Gastrocnemius medialis (tissue), 4 donors: ENCODE measurements around the gene EPB41L4B. TPM values are rescaled to one million over a fixed set of nuclear protein-coding genes. Genes with fewer than 3 reads are reported as not detected.

Experiments
- ATAC-seq, 2 donors: fragments of 150-250 bp; one replicate each; pipeline ENCODE4 v1.9.1; 2016
- DNase-seq, 2 donors: peaks; one replicate each; pipeline ENCODE4 v3.0.0-alpha.2; 2019
- H3K27ac ChIP-seq, 4 donors: fragments of 200-600 bp; sonication (generic); 1 replicate in 1 of 4; 2 replicates in 3 of 4; pipeline ENCODE4 v1.5.1; 2016 to 2018; ENCODE audit warnings: mild to moderate bottlenecking in 2 of 4, moderate library complexity in 1 of 4
- H3K27me3 ChIP-seq, 3 donors: fragments of 200-600 bp; sonication (generic) in 2 of 3; 1 replicate in 1 of 3; 2 replicates in 2 of 3; pipeline versions ENCODE4 v1.5.1 to v1.6.0; 2016 to 2019; ENCODE audit warnings: mild to moderate bottlenecking in 1 of 3, moderate library complexity in 1 of 3
- H3K36me3 ChIP-seq, 2 donors: fragments of 200-600 bp; sonication (generic) in 1 of 2; one replicate each; pipeline ENCODE4 v1.5.1; 2017 to 2018
- H3K4me1 ChIP-seq, 2 donors: fragments of 200-600 bp; sonication (generic) in 1 of 2; one replicate each; pipeline ENCODE4 v1.5.1; 2016 to 2017; ENCODE audit warnings: mild to moderate bottlenecking in 2 of 2
- H3K4me3 ChIP-seq, 4 donors: fragments of 200-600 bp; sonication (generic) in 3 of 4; 1 replicate in 1 of 4; 2 replicates in 3 of 4; pipeline ENCODE4 v1.5.1; 2016 to 2019; ENCODE audit warnings: mild to moderate bottlenecking in 2 of 4
- H3K9me3 ChIP-seq, 3 donors: fragments of 200-600 bp; sonication (generic) in 2 of 3; 1 replicate in 1 of 3; 2 replicates in 2 of 3; pipeline ENCODE4 v1.5.1; 2016 to 2019
- POLR2A ChIP-seq, 2 donors: fragments of 450-650 bp; IDR thresholded peaks; one replicate each; pipeline ENCODE4 v1.6.1; 2017; ENCODE audit warnings: antibody characterized with exemption in 2 of 2, mild to moderate bottlenecking in 2 of 2, moderate library complexity in 2 of 2
- in situ Hi-C, 4 donors: fragments of 200-750 bp; cut with MboI; loops; one replicate each; pipeline versions ENCODE4 v1.15.0 to v1.8.0; 2017; ENCODE audit warnings: low sequenced_read_pairs in 4 of 4
- intact Hi-C: fragments of 100-400 bp; cut with DNase I; formaldehyde crosslinking; loops from one replicate; pipeline ENCODE4 v1.15.1; 2023; ENCODE audit warnings: low total_unique reads
- total RNA-seq, 4 donors: library from RNA; depleted of rRNA; stranded (reverse); fragments of >200 nt; gene quantifications; one replicate each; pipeline versions ENCODE4 v1.1.0 to v1.2.3, GENCODE V29; 2016
- TF ChIP-seq, protein P1 (sequence below), 5 experiments: fragments of 450-650 bp in 3 of 5; fragments of 200-600 bp in 2 of 5; sonication (generic) in 2 of 5; IDR thresholded peaks in 4 of 5; conservative IDR thresholded peaks in 1 of 5; 1 replicate in 4 of 5; 2 replicates in 1 of 5; pipeline ENCODE4 v1.5.1; 2016 to 2019; ENCODE audit warnings: antibody characterized with exemption in 5 of 5, mild to moderate bottlenecking in 3 of 5, moderate library complexity in 3 of 5

EPB41L4B gene
- total RNA-seq, 4 donors from 2014 or later: 3.8 to 6.9 (median 6.1) TPM

DNA sequence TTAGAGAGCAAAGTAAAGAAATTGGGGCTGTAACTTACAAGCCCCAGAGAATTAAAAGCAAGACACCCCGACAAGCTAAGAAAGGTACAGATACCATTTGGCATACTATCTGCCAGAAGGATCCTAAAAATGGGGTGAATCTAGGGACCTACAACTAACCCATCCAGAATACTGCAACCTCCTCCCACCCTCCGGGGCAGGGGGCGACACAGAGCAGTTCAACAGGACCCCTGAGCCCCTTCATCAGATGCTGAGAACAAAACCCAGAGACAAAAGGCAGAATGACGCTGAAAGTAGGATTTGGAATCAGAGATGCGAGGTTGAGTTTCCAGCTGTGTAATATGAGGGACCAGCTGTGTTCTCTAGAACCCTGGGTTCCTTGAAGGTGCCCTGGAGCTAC lies 71.2 kb downstream of the EPB41L4B start:
- no peak overlapping the region for H3K4me3 ChIP-seq
- H3K27ac ChIP-seq: no peak overlapping the region
- peaks cover 0 to 10% of the 10 kb centered on the region in 2 donors for H3K4me1 ChIP-seq
- in situ Hi-C loops (loop anchor here (5.0 to 10.0 kb wide), 2 partner anchors 68 to 75 kb away; partner anchors contain the start of gene EPB41L4B (in 1 of the 4)), intact Hi-C loops (loop anchor here (10.0 kb wide), 1 partner anchor 265 kb away; no protein-coding TSS in a partner anchor)
- H3K36me3 ChIP-seq: no peaks in the 10 kb centered on the region
- ATAC-seq: no peak
- TF ChIP-seq POLR2A (IDR thresholded peaks at IDR 0.05): no peak
- TF ChIP-seq, protein P1, sequence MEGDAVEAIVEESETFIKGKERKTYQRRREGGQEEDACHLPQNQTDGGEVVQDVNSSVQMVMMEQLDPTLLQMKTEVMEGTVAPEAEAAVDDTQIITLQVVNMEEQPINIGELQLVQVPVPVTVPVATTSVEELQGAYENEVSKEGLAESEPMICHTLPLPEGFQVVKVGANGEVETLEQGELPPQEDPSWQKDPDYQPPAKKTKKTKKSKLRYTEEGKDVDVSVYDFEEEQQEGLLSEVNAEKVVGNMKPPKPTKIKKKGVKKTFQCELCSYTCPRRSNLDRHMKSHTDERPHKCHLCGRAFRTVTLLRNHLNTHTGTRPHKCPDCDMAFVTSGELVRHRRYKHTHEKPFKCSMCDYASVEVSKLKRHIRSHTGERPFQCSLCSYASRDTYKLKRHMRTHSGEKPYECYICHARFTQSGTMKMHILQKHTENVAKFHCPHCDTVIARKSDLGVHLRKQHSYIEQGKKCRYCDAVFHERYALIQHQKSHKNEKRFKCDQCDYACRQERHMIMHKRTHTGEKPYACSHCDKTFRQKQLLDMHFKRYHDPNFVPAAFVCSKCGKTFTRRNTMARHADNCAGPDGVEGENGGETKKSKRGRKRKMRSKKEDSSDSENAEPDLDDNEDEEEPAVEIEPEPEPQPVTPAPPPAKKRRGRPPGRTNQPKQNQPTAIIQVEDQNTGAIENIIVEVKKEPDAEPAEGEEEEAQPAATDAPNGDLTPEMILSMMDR (IDR thresholded peaks at IDR 0.05 in 4 of 5, conservative IDR thresholded peaks at IDR 0.05 in 1 of 5): no peak
- no peak for DNase-seq
- H3K27me3 ChIP-seq: no peaks in the 10 kb centered on the region
- no peaks in the 10 kb centered on the region for H3K9me3 ChIP-seq

DNA sequence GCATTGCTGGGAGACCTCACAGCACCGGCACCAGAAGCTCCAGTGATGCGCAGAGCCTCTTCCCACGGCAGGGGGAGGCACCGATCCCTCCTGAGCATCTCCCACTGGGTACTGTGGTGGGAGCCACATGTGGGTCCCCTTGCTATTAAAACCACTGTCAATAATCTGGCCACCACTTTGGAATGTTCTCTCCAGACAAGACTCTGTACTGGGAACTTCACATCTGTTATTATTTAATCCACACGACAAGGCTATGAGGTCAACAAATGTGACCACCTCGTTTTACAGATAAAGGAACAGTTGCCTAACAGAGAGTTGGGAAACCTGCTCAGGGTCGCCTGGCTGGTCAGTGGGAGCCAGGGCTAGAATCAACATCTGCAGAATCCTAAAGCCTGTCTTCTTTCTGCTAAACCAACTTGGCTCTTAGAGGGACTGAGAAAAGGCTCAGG lies 72.7 kb downstream of the EPB41L4B start:
- ATAC-seq (no peak), DNase-seq (no peak)
- in situ Hi-C loops: loop anchor here (5.0 to 10.0 kb wide), 2 partner anchors 69 to 77 kb away; partner anchors contain the start of gene EPB41L4B (in 1 of the 4)
- Histone ChIP-seq H3K9me3 (no peaks in the 10 kb centered on the region), H3K36me3 (no peaks in the 10 kb centered on the region), H3K27ac (peak overlapping the region in 1 of 4 donors; percentile 24), H3K4me3 (no peak overlapping the region), H3K4me1 (peaks cover 0 to 11% of the 10 kb centered on the region in 2 donors), H3K27me3 (no peaks in the 10 kb centered on the region)
- intact Hi-C loops: loop anchor here (10.0 kb wide), 1 partner anchor 267 kb away; no protein-coding TSS in a partner anchor
- TF ChIP-seq, protein P1 (IDR thresholded peaks at IDR 0.05 in 4 of 5, conservative IDR thresholded peaks at IDR 0.05 in 1 of 5): no peak
- TF ChIP-seq POLR2A (IDR thresholded peaks at IDR 0.05): no peak

DNA sequence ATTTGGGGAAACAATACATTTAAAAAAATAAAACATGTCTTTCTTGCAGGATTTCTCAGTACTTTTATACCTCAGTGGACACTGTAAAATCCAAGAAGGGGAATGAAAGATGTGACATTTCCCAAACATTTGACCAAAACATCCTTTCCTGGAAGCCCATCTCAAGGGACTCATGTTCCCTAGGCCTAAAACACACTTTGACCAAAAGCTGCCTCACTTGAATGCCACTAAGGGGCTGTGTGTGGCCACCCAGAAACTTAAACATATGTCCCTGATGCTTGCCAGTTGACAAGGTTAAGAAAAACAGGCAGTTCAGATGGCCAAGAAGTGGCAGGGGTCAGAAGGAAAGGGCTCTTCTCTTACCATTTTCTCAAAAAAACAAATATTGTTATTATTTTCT lies 73.6 kb downstream of the EPB41L4B start:
- TF ChIP-seq POLR2A (IDR thresholded peaks at IDR 0.05): no peak
- TF ChIP-seq, protein P1 (IDR thresholded peaks at IDR 0.05 in 4 of 5, conservative IDR thresholded peaks at IDR 0.05 in 1 of 5): no peak
- intact Hi-C loops (loop anchor here (10.0 kb wide), 1 partner anchor 268 kb away; no protein-coding TSS in a partner anchor), in situ Hi-C loops (loop anchor here (5.0 to 10.0 kb wide), 2 partner anchors 70 to 78 kb away; partner anchors contain the start of gene EPB41L4B (in 1 of the 4))
- Histone ChIP-seq H3K4me1 (peaks cover 0 to 11% of the 10 kb centered on the region in 2 donors), H3K36me3 (no peaks in the 10 kb centered on the region), H3K4me3 (no peak overlapping the region), H3K27ac (no peak overlapping the region), H3K27me3 (no peaks in the 10 kb centered on the region), H3K9me3 (no peaks in the 10 kb centered on the region)
- ATAC-seq (no peak), DNase-seq (no peak)

DNA sequence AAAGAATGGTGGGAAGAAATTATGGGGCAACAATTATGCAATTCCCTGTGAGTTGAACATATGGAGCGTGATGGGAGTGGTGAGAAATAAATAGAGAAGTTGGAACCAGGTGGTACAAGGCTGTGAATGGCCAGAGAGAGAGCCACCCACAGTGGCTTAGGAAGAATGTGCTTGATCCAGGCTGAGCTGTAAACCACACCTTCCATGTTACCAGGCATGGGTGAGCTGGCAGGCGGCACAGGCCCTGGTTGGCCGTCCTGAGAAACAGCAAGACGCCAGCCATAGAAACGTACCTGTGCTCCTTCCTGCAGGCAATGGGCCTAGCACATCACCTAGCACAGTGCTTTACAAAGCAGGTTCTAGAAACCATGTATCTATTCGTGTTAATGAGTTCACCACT lies 74.3 kb downstream of the EPB41L4B start:
- TF ChIP-seq, protein P1 (IDR thresholded peaks at IDR 0.05 in 4 of 5, conservative IDR thresholded peaks at IDR 0.05 in 1 of 5): no peak
- TF ChIP-seq POLR2A (IDR thresholded peaks at IDR 0.05): no peak
- DNase-seq (no peak), ATAC-seq (peak in 1 of 2 donors; percentile 22)
- Histone ChIP-seq H3K36me3 (no peaks in the 10 kb centered on the region), H3K27me3 (no peaks in the 10 kb centered on the region), H3K9me3 (no peaks in the 10 kb centered on the region), H3K4me3 (no peak overlapping the region), H3K27ac (peak overlapping the region in 3 of 4 donors; percentile 30 to 75 (median 55)), H3K4me1 (peaks cover 0 to 11% of the 10 kb centered on the region in 2 donors)
- in situ Hi-C loops (loop anchor here (5.0 to 10.0 kb wide), 2 partner anchors 71 to 78 kb away; partner anchors contain the start of gene EPB41L4B (in 1 of the 4)), intact Hi-C loops (loop anchor here (1.0 to 10.0 kb wide), 2 partner anchors 70 to 268 kb away; no protein-coding TSS in a partner anchor)
